NCI-H446 (cell line): ENCODE data around the gene CDC34.

ENCODE experiments used
- DNase-seq, 2 experiments: peaks; one replicate each; lab custom pipeline; 2025; lab: John Stamatoyannopoulos, UW

Gene CDC34

DNA sequence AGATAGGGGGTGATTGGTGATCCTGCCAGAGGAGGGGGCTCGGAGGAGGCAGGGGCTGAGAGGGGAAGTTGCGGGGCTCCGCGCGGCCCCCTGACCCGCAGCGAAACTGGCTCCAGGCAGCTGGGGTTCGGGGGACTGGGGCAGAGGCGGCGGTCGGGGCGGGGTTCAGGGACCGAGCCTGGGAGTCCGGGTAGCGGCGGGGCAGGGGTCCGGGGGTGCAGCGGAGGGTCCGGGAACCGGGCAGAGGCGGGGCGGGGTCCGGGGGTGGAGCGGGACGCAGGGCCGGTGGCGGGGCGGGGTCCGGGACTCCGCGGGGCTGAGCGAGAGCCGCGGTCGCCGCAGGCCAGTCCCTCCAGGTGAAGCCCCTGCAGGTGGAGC is 34.1 kb upstream of the CDC34 start:
- DNase-seq, result no peak

DNA sequence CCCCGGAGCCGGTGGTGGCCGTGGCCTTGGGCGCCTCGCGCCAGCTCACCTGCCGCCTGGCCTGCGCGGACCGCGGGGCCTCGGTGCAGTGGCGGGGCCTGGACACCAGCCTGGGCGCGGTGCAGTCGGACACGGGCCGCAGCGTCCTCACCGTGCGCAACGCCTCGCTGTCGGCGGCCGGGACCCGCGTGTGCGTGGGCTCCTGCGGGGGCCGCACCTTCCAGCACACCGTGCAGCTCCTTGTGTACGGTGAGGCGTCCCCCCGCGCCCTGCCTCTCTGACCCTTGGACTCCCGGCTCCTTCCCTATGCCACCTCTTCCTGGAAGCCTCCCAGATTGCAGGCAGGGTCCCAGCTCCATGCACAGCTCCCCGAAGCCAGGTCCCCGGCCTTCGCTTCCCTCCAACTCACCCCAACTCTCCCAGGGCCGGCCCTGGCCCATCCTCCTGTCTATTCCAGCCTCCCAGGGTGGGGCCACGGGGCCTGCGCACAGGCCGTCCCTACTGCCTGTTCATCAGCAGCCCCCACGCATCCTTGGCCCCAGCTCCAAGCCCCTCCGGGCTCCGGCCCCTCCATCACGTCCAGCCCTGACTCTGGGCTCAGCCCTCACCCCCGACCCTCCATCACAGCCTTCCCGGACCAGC is 33.6 kb upstream of the CDC34 start:
- no peak for DNase-seq

DNA sequence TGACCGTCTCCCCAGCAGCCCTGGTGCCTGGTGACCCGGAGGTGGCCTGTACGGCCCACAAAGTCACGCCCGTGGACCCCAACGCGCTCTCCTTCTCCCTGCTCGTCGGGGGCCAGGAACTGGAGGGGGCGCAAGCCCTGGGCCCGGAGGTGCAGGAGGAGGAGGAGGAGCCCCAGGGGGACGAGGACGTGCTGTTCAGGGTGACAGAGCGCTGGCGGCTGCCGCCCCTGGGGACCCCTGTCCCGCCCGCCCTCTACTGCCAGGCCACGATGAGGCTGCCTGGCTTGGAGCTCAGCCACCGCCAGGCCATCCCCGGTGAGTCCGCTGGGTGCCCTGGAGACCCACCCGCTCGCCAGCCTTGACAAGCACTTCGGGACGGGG is 33.1 kb upstream of the CDC34 start:
- DNase-seq, result no peak

DNA sequence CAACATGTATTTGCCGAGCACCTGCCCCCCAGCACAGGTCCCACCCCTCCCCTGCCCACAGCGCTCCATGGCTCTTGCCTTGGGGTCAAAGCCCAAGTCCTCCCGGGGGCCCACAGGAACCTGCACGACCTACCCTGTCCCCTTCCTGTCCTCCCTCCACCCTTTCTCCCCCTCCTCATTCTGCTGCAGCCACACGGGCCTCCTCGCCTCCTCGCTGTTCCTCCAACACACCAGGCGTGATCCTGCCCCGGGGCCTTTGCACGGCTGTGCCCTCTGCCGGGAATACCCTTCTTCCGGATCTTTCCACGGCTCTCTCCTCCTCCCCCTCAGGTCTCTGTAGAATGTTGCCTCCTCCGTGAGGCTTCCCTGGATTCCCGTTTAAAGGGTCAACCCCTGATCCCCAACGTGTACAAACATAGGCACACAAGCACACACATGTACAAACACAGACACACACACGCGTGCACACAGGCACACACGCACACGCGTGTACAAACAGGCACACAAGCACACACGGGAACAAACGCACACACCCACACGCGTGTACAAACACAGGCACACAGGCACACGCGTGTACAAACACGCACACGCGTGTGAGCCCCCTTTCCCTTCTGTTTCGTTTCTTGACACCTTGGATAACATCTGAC is 32.5 kb upstream of the CDC34 start:
- no peak for DNase-seq

DNA sequence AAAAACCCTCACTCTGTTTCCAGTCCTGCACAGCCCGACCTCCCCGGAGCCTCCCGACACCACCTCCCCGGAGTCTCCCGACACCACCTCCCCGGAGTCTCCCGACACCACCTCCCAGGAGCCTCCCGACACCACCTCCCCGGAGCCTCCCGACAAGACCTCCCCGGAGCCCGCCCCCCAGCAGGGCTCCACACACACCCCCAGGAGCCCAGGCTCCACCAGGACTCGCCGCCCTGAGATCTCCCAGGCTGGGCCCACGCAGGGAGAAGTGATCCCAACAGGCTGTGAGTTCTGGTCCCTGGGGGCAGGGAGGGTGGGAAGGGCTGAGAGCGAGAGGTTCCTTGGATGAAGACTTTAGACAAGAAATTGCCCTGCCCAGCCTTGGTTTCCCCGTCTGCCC is 29.9 kb upstream of the CDC34 start:
- DNase-seq, result no peak

DNA sequence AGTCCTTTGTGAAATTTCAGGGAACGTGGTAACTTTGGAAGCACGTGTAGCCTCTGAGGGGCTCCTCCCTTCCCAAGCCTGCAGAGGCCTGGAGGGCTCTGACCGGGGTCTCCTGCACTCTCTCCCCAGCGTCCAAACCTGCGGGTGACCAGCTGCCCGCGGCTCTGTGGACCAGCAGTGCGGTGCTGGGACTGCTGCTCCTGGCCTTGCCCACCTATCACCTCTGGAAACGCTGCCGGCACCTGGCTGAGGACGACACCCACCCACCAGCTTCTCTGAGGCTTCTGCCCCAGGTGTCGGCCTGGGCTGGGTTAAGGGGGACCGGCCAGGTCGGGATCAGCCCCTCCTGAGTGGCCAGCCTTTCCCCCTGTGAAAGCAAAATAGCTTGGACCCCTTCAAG is 26.9 kb upstream of the CDC34 start:
- no peak for DNase-seq

DNA sequence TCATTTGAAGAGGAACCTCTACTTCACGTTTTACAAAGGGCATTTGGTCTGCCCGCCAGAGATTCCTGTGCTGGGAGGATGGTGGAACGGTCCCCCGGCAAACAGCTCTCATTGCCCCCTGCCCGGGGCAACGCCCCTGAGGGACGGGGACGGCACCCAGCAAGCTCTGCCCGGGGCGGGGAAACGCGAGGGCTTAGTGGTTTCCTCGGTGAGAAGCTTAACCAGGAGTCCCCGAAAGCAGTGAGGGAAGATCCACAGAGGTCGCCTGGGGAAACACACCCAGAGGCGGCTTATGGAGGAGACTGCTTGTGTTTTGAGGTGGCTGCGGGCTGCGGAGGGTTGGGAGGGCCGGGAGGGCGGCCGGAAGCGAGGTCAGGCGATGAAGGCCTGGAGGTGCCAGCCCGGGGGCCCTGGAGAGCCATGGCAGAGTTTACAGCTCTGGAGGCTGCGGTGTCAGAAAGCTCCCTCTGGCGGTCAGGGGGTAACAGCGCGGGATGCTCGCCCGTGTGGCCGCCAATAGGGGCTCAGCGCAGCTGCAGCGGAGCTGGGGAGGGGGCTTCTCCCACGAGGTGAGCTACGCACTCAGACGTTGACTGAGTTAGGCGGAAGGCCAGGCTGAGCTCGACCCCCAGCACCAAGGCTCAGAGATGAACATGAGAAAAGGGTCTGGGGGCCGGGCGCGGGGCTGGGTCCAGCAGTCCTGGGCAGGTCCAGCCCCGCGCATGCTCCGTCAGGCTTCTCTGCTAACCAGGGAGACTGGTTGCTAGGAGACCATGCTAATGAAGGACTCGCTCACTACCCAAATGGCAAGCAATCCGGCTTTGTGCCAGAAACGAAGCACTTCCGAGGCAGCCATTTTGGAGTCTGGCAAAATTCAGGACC is 24.9 kb upstream of the CDC34 start:
- DNase-seq, result peak; percentile 100

DNA sequence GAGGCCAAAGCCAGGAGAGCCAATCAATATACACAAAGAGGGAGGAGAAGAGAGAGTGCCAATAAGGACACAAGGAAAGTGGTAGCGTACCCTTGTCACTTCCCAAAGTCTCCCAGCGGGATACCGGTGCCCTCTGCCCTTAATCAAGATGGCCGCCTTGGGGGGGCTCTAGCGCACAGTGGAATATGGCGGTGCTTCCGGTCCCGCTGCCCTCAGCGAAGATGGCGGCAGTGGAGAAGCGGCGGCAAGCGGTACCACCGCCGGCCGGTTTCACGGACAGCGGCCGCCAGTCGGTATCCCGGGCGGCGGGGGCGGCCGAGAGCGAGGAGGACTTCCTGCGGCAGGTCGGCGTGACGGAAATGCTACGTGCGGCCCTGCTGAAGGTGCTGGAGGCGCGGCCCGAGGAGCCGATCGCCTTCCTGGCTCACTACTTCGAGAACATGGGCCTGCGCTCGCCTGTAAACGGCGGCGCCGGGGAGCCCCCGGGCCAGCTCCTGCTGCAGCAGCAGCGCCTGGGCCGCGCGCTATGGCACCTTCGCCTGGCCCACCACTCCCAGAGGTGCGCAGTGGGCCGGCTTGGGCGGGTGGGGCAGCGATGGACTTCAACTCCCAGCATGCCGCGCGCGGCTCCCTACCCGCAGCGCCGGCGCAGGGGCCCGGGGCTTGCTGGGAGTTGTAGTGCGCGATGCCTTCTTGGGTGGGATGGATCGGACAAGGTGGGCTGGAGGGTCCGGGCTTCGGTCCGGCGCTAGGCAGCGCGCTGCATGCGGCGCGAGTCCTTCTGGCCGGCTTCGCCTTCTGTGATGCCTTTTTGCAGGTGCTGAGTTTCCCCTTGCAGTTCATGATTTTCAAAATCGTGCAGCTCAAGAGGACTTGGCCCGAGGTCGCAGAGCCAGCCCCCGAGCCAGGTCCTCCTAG is 24.0 kb upstream of the CDC34 start, which contains the start of gene TPGS1:
TSS of gene TPGS1 (plus strand) at position 212 of the 918 bp plus-strand sequence. CDS start at position 222, 10 bp downstream.
- DNase-seq, result peak; percentile 86 to 91

DNA sequence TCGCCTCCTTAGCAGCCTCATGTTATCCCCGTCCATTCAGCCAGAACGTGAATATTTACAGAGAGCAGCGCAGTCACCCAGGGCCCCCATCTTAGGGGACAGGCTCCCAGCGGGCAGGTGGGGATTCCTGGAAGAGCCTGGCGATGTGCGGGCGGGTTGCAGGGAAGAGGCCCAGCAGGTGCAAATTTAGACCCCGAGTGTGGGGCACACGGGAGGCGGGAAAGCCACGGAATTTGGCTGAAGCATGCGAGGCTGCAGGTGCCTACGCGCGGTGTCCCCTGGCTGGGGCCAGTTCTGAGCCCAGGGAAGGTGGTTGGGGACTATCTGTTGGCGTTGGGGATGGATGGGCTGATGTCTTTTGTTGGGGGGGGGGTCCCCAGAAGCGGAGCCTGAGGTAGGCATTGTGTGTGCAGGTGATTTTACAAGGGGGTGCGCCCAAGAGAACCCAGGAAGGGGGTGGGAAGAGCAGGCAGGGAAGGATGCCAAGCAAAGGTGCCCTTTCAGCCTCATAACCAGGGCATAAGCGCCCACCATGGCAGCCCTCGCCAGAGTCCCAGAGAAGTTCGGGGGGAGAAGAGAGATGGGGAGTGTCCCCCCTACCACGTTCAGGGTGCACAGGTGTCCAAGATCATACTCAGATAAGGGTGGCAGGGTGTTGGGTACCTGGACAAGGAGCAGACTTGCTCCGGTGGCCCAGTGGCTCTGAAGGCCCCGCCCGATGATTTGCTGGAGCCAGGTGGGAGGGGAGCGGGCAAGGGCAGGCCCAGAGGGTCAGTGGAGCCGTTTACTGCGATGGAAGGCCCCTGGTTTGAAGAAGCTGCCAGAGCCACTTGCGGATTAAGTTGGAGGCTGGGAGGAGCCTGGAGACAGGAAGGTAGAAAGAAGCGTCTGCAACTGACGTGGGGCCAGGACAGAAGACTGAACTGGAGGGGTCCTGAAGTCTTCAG is 23.1 kb upstream of the CDC34 start:
- no peak for DNase-seq

DNA sequence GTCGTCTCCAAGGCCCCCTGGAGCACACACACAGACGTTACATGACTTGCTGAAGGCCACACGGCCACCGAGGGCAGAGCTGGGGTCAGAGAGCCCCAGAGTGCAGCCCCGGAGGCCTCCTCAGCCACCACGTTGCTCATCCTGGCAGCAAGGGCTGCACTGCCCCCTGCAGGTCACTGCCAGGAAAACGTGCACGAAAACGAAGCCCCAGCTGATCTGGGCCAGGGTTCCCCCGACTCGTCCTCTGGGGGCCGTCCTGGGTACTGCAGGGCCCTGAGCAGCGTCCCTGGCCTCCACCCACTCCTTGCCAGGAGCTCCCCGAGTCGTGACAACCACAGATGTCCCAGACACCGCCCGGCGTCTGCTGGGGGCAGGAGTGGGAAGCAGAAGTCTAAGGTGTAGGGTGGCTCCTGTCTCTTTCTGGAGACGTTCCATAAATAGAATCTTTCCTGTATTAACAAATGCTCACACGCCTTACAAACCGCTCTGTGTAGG is 20.9 kb upstream of the CDC34 start:
- DNase-seq, result peak; percentile 67 to 89

DNA sequence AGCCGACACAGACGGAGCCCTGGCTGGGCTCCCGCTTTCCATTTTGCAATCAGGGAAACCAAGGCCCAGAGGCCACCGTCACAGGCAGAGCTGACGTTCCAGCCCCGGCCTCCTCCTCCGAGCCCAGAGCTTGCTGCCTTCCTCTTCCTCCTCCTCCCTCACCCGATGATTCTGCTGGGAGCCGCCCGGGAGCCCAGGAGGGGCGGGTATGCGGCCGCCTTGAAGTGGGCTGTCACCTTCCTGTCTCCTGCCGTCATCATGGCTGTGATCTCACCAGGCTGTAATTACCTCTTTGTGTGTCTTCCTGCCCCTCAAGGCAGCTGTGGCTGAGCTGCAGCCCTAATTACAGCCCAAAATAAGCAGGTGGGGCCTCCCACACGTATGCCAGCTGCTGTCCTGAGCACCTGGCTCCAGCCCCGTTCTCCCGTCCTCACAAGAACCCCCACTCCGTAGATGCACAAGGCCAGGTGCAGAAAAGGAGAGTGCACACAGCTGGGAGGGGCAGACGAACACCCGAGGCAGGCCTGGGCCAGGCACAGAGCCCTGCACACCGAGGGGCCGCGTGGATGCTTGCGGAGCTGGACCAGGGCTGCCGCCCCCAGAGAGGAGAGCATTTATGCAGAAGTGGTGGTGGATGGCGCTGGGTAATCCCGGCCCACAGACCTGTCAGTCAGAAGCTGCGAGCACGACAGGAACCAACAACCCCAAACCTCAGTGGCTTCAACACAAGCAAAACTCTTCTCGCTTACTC is 20.3 kb upstream of the CDC34 start:
- no peak for DNase-seq

DNA sequence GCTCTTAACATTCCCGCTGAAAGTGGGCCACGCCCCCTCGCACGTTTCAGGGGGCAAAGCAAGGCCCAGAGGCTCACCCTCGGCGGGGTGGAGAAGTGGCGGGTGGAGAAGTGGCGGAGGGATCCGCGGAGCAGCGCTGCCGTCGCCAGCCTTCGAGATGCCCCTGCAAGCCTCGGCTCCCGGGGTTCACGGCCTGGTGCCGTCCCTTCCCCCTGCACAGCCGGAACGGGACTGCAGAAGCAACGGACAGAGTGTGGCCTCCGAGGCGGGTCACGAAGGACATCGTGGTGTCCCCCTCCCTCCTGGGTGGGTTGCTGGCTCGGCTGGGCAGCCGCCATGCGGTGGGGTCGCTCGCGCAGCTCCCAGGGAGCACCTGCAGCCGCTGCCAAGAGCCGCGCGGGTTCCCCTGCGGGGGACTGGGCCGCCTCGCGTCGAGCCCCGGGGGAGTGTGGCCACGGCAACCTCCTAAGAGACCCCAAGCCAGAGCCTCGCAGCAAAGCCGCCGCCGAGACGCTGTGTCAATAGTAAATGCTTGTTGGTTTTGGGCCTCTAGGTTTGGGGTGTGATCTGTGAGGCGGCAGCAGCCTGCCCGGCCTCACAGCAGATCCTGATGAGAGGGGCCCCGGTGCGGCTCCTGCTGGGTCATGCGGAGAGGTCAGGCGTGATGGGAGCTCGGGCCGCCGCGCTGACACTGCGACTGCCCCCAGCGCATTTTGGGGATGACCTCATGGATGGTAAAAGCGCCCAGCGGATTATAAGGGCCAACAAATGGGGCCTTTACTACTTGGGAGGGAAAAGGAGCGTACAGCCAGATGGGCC is 18.8 kb upstream of the CDC34 start:
- DNase-seq, result no peak

DNA sequence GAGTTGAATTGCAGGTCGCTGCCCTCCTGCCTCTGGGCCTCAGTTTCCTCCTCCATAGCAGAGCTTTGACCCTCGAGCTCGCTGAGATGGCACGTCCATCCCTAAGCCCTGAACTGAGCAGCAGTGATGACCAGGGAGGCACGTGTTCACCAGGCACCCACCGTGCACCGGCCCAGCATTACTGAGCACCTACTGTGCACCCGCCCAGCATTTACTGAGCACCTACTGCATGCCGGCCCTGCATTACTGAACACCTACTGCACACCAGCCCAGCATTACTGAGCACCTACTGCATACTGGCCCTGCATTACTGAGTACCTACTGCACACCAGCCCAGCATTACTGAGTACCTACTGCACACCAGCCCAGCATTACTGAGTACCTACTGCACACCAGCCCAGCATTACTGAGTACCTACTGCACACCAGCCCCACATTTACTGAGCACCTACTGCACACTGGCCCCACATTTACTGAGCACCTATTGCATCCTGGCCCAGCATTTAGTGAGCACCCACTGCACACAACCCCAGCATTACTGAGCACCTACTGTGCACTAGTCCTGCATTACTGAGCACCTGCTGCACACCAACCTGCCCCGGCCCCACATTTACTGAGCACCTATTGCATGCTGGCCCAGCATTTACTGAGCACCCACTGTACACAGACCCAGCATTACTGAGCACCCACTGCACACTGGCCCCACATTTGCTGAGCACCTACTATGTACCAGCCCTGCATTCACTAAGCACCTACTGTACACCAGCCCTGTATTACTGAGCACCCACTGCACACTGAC is 18.0 kb upstream of the CDC34 start:
- DNase-seq, result no peak

DNA sequence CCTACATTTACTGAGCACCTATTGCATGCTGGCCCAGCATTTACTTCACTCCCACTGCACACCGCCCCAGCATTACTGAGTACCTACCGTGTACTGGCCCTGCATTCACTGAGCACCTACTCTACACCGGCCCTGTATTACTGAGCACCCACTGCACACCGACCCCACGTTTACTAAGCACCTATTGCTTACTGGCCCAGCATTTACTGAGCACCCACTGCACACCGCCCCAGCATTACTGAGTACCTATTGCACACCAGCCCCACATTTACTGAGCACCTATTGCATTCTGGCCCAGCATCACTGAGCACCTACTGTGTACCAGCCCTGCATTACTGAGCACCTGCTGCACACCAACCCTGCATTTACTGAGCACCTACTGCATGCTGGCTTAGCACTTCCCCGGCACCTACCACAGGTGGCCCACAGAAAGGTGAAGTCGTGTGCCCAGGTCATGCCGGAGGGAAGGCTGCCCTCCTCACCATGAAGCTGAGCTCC is 17.3 kb upstream of the CDC34 start:
- DNase-seq, result no peak

DNA sequence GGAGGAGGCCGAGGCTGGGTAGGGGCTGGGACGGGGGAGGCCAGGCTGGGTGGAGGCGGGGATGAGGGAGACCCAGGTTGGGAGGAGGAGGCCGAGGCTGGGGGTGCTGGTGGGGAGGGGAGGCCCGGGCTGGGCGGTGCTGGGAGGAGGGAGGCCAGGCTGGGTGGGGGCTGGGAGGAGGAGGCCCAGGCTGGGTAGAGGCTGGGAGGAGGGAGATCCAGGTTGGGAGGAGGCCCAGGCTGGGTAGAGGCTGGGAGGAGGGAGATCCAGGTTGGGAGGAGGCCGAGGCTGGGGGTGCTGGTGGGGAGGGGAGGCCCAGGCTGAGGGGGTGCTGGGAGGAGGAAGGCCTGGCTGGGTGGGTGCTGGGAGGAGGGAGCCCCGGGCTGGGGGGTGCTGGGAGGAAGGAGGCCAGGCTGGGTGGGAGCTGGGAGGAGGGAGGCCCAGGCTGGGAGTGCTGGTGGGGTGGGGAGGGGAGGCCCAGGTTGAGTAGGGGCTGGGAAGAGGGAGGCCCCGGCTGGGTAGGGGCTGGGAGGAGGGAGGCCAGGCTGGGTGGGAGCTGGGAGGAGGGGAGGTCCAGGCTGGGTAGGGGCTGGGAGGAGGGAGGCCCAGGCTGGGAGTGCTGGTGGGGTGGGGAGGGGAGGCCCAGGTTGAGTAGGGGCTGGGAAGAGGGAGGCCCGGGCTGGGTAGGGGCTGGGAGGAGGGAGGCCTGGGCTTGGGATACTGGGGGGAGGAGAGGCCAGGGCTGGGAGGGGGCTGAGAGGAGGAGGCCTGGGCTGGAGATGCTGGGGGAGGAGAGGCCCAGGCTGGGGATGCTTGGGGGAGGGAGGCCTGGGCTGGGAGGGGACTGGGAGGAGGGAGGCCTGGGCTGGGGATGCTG is 13.6 kb upstream of the CDC34 start:
- no peak for DNase-seq

DNA sequence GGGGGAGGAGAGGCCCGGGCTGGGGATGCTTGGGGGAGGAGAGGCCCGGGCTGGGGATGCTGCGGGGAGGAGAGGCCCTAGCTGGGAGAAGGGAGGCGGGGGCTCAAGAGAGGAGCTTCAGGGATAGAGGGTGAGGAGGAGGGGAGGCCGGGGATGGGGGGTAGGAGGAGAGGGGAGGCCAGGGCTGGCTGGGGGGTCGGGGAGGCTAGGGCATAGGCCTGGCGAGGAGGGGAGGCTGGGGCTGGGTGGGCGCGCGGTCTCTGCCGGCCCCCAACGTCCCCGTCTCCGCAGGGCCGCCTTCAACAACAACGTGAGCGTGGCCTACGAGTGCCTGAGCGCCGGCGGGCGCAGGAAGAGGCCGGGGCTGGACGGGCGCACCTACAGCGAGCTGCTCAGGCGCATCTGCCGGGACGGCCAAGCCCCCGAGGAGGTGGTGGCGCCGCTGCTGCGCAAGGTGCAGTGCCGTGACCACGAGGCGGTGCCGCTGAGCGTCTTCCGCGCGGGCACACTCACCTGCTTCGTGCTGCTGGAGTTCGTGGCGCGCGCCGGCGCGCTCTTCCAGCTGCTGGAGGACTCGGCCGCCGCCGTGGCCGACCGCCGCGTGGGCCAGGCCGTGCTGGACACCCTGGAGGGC is 12.8 kb upstream of the CDC34 start:
- no peak for DNase-seq
